ENCODE measurements around the gene SUSD1. TPM values are rescaled to one million over a fixed set of nuclear protein-coding genes. Genes with fewer than 3 reads are reported as not detected.
A peak's percentile ranks its signal among the peaks of the same experiment; 100 is the strongest.

The SUSD1 gene
- total RNA-seq, 1 donor from 2014 or later = 15.7 TPM

DNA sequence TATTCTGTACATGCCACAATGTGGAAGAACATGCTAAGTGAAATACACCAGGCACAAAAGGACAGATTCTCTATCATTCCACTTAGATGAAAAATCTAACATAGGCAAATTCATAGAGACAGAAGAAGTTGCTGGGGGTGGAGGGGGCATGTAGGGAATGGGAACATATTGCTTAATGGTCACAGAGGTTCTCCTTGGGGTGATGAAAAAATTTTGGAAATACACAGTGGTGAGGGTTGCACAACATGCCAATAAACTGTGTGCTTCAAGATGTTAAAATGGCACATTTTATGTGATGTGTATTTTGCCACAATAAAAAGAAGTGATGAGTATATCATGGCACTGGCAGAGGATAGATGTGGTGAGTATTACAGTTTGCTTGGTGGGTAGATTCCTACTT, 111.9 kb downstream of the SUSD1 start:
- ChIA-PET POLR2A (no interaction called here), CTCF (interaction anchor here (1.6 kb wide), 1 partner anchor 12 kb away, joined by 5 read pairs; no protein-coding TSS in a partner anchor)
- no peak for ATAC-seq (ENCODE audit: low read depth)
- Mint-ChIP-seq H3K36me3 (ENCODE audit: low read depth) (no peaks in the 10 kb centered on the region), H3K27me3 (no peaks in the 10 kb centered on the region), H3K27ac (no peak overlapping the region), H3K4me3 (no peak overlapping the region), H3K9me3 (no peaks in the 10 kb centered on the region), H3K4me1 (peaks cover 56% of the 10 kb centered on the region)
- no peak for DNase-seq
- intact Hi-C loops (cut with micrococcal nuclease) = no loop called here
- TF ChIP-seq, protein P1, sequence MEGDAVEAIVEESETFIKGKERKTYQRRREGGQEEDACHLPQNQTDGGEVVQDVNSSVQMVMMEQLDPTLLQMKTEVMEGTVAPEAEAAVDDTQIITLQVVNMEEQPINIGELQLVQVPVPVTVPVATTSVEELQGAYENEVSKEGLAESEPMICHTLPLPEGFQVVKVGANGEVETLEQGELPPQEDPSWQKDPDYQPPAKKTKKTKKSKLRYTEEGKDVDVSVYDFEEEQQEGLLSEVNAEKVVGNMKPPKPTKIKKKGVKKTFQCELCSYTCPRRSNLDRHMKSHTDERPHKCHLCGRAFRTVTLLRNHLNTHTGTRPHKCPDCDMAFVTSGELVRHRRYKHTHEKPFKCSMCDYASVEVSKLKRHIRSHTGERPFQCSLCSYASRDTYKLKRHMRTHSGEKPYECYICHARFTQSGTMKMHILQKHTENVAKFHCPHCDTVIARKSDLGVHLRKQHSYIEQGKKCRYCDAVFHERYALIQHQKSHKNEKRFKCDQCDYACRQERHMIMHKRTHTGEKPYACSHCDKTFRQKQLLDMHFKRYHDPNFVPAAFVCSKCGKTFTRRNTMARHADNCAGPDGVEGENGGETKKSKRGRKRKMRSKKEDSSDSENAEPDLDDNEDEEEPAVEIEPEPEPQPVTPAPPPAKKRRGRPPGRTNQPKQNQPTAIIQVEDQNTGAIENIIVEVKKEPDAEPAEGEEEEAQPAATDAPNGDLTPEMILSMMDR (IDR thresholded peaks at IDR 0.05) = no peak

DNA sequence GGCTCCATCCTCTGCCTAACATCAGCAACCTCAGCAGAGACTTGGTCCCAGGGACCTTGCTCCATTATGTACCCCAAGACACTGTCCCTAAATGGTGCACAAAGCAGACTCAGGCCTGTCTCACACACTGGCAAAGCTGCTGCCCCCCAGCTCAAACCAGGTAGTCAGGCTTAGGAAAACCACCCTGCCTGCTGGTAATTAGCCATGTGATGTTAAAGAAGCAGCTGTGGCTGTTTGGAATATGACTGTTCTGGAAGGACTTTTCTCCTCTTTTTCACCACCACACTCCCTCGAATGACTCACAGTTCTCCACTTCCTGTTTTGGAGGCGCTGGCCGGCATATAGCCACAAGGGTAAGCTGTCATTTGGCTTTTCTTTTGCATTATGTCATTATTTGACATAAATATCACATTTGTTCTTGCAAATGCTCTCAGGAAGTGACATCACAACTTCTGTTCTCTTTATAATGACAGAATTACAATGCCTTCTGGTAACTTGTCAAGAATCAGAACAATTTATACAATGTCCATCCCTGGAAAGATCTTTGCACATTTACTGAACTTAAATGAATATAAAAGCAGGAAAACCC, 113.9 kb downstream of the SUSD1 start:
- DNase-seq (no peak), ATAC-seq (ENCODE audit: low read depth) (peak; percentile 70)
- ChIA-PET POLR2A (interaction anchor here (0.7 to 3.1 kb wide), 8 partner anchors 8 to 169 kb away, joined by 3 to 47 read pairs (median 5); partner anchors contain the start of gene UGCG), CTCF (interaction anchor here (0.8 to 1.4 kb wide), 4 partner anchors 10 to 77 kb away, joined by 3 to 4 read pairs (median 4); no protein-coding TSS in a partner anchor)
- Mint-ChIP-seq H3K4me1 (peaks cover 67% of the 10 kb centered on the region), H3K4me3 (no peak overlapping the region), H3K27ac (peak overlapping the region; percentile 85), H3K36me3 (ENCODE audit: low read depth) (peaks cover 2% of the 10 kb centered on the region), H3K9me3 (no peaks in the 10 kb centered on the region), H3K27me3 (no peaks in the 10 kb centered on the region)
- intact Hi-C loops (cut with micrococcal nuclease) = loop anchor here (1.0 kb wide), 1 partner anchor 33 kb away; no protein-coding TSS in a partner anchor
- TF ChIP-seq, protein P1 (IDR thresholded peaks at IDR 0.05) = no peak

DNA sequence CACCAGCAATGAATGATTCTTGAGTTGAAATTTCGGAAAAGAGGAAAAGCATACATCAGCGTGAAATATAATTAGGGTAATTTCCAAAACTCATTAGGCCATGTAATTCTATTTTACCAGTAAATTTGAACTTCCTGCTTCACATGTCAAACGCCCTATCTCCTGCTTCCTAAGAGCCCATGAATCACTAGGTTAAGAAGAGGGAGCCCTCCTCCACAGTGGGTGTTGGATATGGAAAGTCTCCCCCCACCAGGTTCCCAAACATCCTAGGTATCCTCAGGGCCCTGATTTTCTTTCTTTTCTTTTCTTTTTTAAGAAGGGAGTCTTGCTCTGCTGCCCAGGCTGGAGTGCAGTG, 115.2 kb downstream of the SUSD1 start:
- POLR2A ChIA-PET = interaction anchor here (0.7 to 3.1 kb wide), 5 partner anchors 26 to 163 kb away, joined by 3 to 47 read pairs (median 4); partner anchors contain the start of gene UGCG
- no peaks in the 10 kb centered on the region for H3K27me3 Mint-ChIP-seq
- DNase-seq = no peak
- peaks cover 2% of the 10 kb centered on the region for H3K36me3 Mint-ChIP-seq (ENCODE audit: low read depth)
- CTCF ChIA-PET = interaction anchor here (1.4 kb wide), 1 partner anchor 15 kb away, joined by 4 read pairs; no protein-coding TSS in a partner anchor
- H3K27ac Mint-ChIP-seq = peak overlapping the region; percentile 85
- no peak for ATAC-seq (ENCODE audit: low read depth)
- H3K4me3 Mint-ChIP-seq = peak overlapping the region; percentile 24
- TF ChIP-seq, protein P1 (IDR thresholded peaks at IDR 0.05) = no peak
- H3K9me3 Mint-ChIP-seq = no peaks in the 10 kb centered on the region
- peaks cover 67% of the 10 kb centered on the region for H3K4me1 Mint-ChIP-seq
- intact Hi-C loops (cut with micrococcal nuclease) = loop anchor here (1.0 kb wide), 2 partner anchors 8 to 23 kb away; no protein-coding TSS in a partner anchor

DNA sequence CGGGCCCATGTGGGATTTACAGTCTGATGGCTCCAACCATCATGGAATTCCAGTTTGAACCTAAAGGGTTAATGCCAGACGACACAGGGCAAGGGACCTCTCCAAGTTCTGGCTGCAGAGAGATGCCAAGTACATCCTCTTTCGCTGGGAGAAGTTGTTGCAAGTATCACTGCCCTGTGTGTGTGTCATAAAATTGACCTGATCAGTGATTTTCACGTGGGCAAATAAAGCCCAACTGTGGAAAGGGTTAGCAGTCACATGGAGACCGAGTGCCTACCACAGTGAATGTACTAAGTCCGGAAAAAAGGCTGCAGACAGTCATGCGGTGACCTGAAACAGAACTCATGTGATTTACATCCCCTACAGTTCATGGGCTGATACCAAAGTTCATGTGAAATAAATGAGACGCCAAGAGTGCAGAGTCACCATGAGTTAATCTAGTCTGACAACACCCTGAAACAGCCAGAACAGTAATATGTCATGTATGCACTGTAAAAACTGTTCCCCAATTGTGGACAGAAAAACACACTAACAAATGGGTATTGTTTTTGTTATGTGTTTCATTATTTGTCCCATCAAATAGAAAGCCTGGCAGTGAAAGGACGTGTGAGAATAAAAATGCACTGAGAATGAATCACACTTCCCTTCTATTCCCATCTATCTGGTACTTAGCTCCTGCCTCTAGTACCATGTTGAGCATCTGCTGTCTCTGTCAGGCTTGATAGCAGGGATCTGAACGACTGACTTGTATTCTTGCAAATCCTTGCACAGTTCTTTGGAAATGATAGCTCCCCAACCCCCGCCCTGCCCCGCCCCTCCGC, 115.7 kb downstream of the SUSD1 start:
- Mint-ChIP-seq H3K36me3 (ENCODE audit: low read depth) (peaks cover 2% of the 10 kb centered on the region), H3K27me3 (no peaks in the 10 kb centered on the region), H3K27ac (peak overlapping the region; percentile 85), H3K9me3 (no peaks in the 10 kb centered on the region), H3K4me1 (peaks cover 68% of the 10 kb centered on the region), H3K4me3 (no peak overlapping the region)
- ATAC-seq (ENCODE audit: low read depth) (peak; percentile 62), DNase-seq (no peak)
- TF ChIP-seq, protein P1 (IDR thresholded peaks at IDR 0.05) = no peak
- POLR2A ChIA-PET = interaction anchor here (0.6 to 3.1 kb wide), 6 partner anchors 26 to 163 kb away, joined by 3 to 47 read pairs (median 4); partner anchors contain the start of gene UGCG
- CTCF ChIA-PET = interaction anchor here (0.6 kb wide), 1 partner anchor 29 kb away, joined by 3 read pairs; no protein-coding TSS in a partner anchor
- intact Hi-C loops (cut with micrococcal nuclease) = loop anchor here (1.0 kb wide), 1 partner anchor 22 kb away; no protein-coding TSS in a partner anchor

Data from activated B cell treated with CpG ODN at 0.5 μM for 24 hours (primary cell).